ENCODE results near the gene E2F2.
"Not testable (repeated sequence)": the region's sequence is repeated elsewhere in the genome, so short reads cannot be mapped to it uniquely, and the experiment has no call there.

E2F2 gene

DNA sequence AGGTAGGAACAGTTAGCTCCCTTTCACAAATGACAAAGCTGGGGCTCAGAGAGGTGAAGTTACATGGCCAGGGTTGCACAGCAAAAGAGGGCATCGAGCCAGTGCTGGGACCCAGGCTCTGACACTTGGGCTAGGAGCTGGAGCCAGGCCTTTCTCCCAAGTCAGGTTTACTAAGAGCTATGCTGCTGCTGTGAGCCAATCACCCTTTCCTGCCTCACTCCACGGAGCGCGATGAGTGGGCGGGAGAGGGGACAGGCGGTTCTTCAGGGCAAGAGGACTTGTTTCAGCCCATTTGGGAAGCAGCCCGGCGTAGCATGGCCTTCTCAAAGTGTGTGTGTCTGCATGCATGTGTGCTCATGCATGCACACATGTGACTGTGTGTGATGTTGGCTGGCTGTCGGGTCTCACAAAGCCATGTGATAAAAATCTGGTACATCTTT is 17.7 kb upstream of the E2F2 start:
- intact Hi-C loops (cut with DNase I; ENCODE audit: low total_unique reads): no loop called here
- no peak for TF ChIP-seq CTCF (IDR thresholded peaks at IDR 0.05)
- Histone ChIP-seq H3K4me3 (no peak overlapping the region), H3K27ac (peak overlapping the region; percentile 4 to 23), H3K36me3 (no peaks in the 10 kb centered on the region), H3K4me1 (peaks cover 0 to 29% (median 10%) of the 10 kb centered on the region in 4 donors), H3K27me3 (no peaks in the 10 kb centered on the region), H3K9me3 (no peaks in the 10 kb centered on the region)
- peak; percentile 78 to 85 for DNase-seq

GRCh38 chr1:23546897-23547584 is 16.0 kb upstream of the E2F2 start:
- no peaks in the 10 kb centered on the region for H3K9me3 ChIP-seq
- intact Hi-C loops (cut with DNase I; ENCODE audit: low total_unique reads): no loop called here
- no peak overlapping the region for H3K4me3 ChIP-seq
- TF ChIP-seq CTCF (IDR thresholded peaks at IDR 0.05): no peak
- H3K36me3 ChIP-seq: no peaks in the 10 kb centered on the region
- H3K4me1 ChIP-seq: peaks cover 0 to 18% (median 7%) of the 10 kb centered on the region in 4 donors
- no peaks in the 10 kb centered on the region for H3K27me3 ChIP-seq
- DNase-seq: no peak
- peak overlapping the region; percentile 38 to 58 for H3K27ac ChIP-seq

GRCh38 chr1:23545851-23546250 is 14.8 kb upstream of the E2F2 start:
- H3K27me3 ChIP-seq: no peaks in the 10 kb centered on the region
- peaks cover 0 to 18% (median 7%) of the 10 kb centered on the region in 4 donors for H3K4me1 ChIP-seq
- no peaks in the 10 kb centered on the region for H3K36me3 ChIP-seq
- DNase-seq: no peak
- H3K4me3 ChIP-seq: no peak overlapping the region
- TF ChIP-seq CTCF (IDR thresholded peaks at IDR 0.05): no peak
- no peak overlapping the region for H3K27ac ChIP-seq
- intact Hi-C loops (cut with DNase I; ENCODE audit: low total_unique reads): loop anchor here (2.0 kb wide), 1 partner anchor 93 kb away; no protein-coding TSS in a partner anchor
- no peaks in the 10 kb centered on the region for H3K9me3 ChIP-seq

- peak; percentile 85 to 99 for TF ChIP-seq CTCF (IDR thresholded peaks at IDR 0.05)
- no peaks in the 10 kb centered on the region for H3K36me3 ChIP-seq
- no peak overlapping the region for H3K4me3 ChIP-seq
- no peaks in the 10 kb centered on the region for H3K9me3 ChIP-seq
- no peaks in the 10 kb centered on the region for H3K27me3 ChIP-seq
- no peak overlapping the region for H3K27ac ChIP-seq
- intact Hi-C loops (cut with DNase I; ENCODE audit: low total_unique reads): loop anchor here (2.0 kb wide), 1 partner anchor 94 kb away; no protein-coding TSS in a partner anchor
- peaks cover 0 to 22% (median 11%) of the 10 kb centered on the region in 4 donors for H3K4me1 ChIP-seq
- peak; percentile 76 to 85 for DNase-seq
These were observed 13.7 kb upstream of the E2F2 start for GRCh38 chr1:23544444-23545389.

DNA sequence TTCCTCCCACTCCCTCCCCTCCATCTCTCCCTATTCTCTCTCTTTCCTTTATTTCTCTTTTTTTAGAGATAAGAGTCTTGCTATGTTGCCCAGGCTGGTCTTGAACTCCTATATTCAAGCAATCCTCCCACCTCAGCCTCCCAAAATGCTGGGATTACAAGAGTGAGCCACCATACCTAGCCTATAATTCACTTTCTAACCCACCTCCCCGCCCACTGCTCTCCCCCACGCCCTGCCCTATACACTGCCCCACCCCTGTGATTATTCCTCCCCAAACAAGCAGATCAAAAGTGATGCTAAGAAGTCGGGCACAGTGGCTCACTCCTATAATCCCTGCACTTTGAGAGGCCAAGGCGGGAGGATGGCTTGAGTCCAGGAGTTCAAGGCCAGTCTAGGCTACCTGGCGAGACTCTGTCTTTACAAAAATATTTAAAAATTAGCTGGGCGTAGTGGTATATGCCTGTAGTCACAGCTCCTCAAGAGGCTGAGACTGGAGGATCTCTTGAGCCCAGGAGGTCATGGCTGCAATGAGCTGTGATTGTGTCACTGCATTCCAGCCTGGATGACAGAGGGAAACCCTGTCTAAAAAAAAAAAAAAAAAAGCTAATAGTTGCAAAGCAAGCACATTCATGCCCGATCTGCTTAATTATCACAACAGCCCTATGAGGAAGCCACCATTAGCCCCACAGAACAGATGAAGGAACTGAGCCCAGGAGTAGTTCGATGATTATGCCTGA is 12.8 kb upstream of the E2F2 start:
- Histone ChIP-seq H3K4me3 (no peak overlapping the region), H3K4me1 (peaks cover 0 to 27% (median 15%) of the 10 kb centered on the region in 4 donors), H3K27ac (no peak overlapping the region), H3K27me3 (no peaks in the 10 kb centered on the region), H3K36me3 (no peaks in the 10 kb centered on the region), H3K9me3 (no peaks in the 10 kb centered on the region)
- intact Hi-C loops (cut with DNase I; ENCODE audit: low total_unique reads): loop anchor here (2.0 kb wide), 1 partner anchor 95 kb away; no protein-coding TSS in a partner anchor
- TF ChIP-seq CTCF (IDR thresholded peaks at IDR 0.05): no peak
- DNase-seq: no peak

DNA sequence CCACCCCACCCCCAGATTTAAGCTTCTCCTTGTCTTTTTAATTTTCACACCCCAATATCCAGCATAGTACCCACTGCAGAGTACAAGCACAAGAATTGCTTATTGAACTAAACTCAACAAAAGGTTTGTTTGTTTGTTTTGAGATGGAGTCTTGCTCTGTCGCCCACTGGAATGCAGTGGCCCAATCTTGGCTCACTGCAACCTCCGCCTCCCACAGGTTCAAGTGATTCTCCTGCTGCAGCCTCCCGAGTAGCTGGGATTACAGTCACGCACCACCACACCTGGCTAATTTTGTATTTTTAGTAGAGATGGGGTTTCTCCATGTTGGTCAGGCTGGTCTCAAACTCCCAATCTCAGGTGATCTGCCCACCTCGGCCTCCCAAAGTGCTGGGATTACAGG is 11.9 kb upstream of the E2F2 start:
- DNase-seq; H3K27me3 ChIP-seq; H3K36me3 ChIP-seq; intact Hi-C loops (cut with DNase I; ENCODE audit: low total_unique reads); H3K4me3 ChIP-seq; H3K9me3 ChIP-seq; H3K27ac ChIP-seq: not testable (repeated sequence)
- peaks cover 0 to 27% (median 15%) of the 10 kb centered on the region in 4 donors for H3K4me1 ChIP-seq

All from tibial artery (tissue), 4 donors.